ENCODE measurements around the gene RPL10. TPM values are rescaled to one million over a fixed set of nuclear protein-coding genes. Genes with fewer than 3 reads are reported as not detected.
"Not testable (repeated sequence)": the region's sequence is repeated elsewhere in the genome, so short reads cannot be mapped to it uniquely, and the experiment has no call there.

RPL10 gene
- total RNA-seq, 1 donor from 2014 or later = 2,969 TPM

GRCh38 chrX:154382483-154383069 is 15.6 kb upstream of the RPL10 start:
- no peaks in the 10 kb centered on the region for H3K27me3 Mint-ChIP-seq (ENCODE audit: low read depth)
- no peak for DNase-seq (ENCODE audit: low spot score in 2 of 2, unreplicated experiment in 2 of 2)
- H3K4me3 Mint-ChIP-seq = no peak overlapping the region
- peaks cover 2% of the 10 kb centered on the region for H3K36me3 Mint-ChIP-seq
- TF ChIP-seq CTCF (IDR thresholded peaks at IDR 0.05; ENCODE audit: unreplicated experiment) = no peak
- no peaks in the 10 kb centered on the region for H3K9me3 Mint-ChIP-seq
- H3K4me1 Mint-ChIP-seq = peaks cover 18% of the 10 kb centered on the region
- no peak overlapping the region for H3K27ac Mint-ChIP-seq

GRCh38 chrX:154383359-154384283 is 14.6 kb upstream of the RPL10 start:
- no peak for DNase-seq (ENCODE audit: low spot score in 2 of 2, unreplicated experiment in 2 of 2)
- peaks cover 16% of the 10 kb centered on the region for H3K4me1 Mint-ChIP-seq
- H3K27ac Mint-ChIP-seq = no peak overlapping the region
- no peaks in the 10 kb centered on the region for H3K9me3 Mint-ChIP-seq
- no peaks in the 10 kb centered on the region for H3K27me3 Mint-ChIP-seq (ENCODE audit: low read depth)
- peaks cover 2% of the 10 kb centered on the region for H3K36me3 Mint-ChIP-seq
- no peak for TF ChIP-seq CTCF (IDR thresholded peaks at IDR 0.05; ENCODE audit: unreplicated experiment)
- no peak overlapping the region for H3K4me3 Mint-ChIP-seq

- H3K27ac Mint-ChIP-seq = no peak overlapping the region
- H3K36me3 Mint-ChIP-seq = peaks cover 2% of the 10 kb centered on the region
- H3K27me3 Mint-ChIP-seq (ENCODE audit: low read depth) = no peaks in the 10 kb centered on the region
- H3K9me3 Mint-ChIP-seq = no peaks in the 10 kb centered on the region
- H3K4me3 Mint-ChIP-seq = no peak overlapping the region
- peaks cover 16% of the 10 kb centered on the region for H3K4me1 Mint-ChIP-seq
- TF ChIP-seq CTCF (IDR thresholded peaks at IDR 0.05; ENCODE audit: unreplicated experiment) = no peak
- no peak for DNase-seq (ENCODE audit: low spot score in 2 of 2, unreplicated experiment in 2 of 2)
Measured at GRCh38 chrX:154384284-154384892, 13.8 kb upstream of the RPL10 start.

- H3K4me1 Mint-ChIP-seq; H3K27ac Mint-ChIP-seq; DNase-seq (ENCODE audit: low spot score in 2 of 2, unreplicated experiment in 2 of 2); H3K4me3 Mint-ChIP-seq; H3K27me3 Mint-ChIP-seq (ENCODE audit: low read depth); H3K9me3 Mint-ChIP-seq; H3K36me3 Mint-ChIP-seq: not testable (repeated sequence)
Measured at GRCh38 chrX:154388094-154388493, 10.1 kb upstream of the RPL10 start.

GRCh38 chrX:154388649-154389048 is 9.5 kb upstream of the RPL10 start:
- not testable (repeated sequence) for H3K4me3 Mint-ChIP-seq; H3K36me3 Mint-ChIP-seq; H3K27me3 Mint-ChIP-seq (ENCODE audit: low read depth); H3K27ac Mint-ChIP-seq; H3K9me3 Mint-ChIP-seq; H3K4me1 Mint-ChIP-seq; DNase-seq (ENCODE audit: low spot score in 2 of 2, unreplicated experiment in 2 of 2)

GRCh38 chrX:154389812-154390747 is 8.1 kb upstream of the RPL10 start:
- H3K27ac Mint-ChIP-seq; H3K36me3 Mint-ChIP-seq; H3K4me3 Mint-ChIP-seq; H3K27me3 Mint-ChIP-seq (ENCODE audit: low read depth); DNase-seq (ENCODE audit: low spot score in 2 of 2, unreplicated experiment in 2 of 2); H3K9me3 Mint-ChIP-seq; H3K4me1 Mint-ChIP-seq: not testable (repeated sequence)

- DNase-seq (ENCODE audit: low spot score in 2 of 2, unreplicated experiment in 2 of 2); H3K27ac Mint-ChIP-seq; H3K27me3 Mint-ChIP-seq (ENCODE audit: low read depth); H3K9me3 Mint-ChIP-seq: not testable (repeated sequence)
- peak overlapping the region; percentile 96 for H3K4me3 Mint-ChIP-seq
- H3K4me1 Mint-ChIP-seq = peaks cover 11% of the 10 kb centered on the region
- peaks cover 13% of the 10 kb centered on the region for H3K36me3 Mint-ChIP-seq
Measured at GRCh38 chrX:154396363-154396762, 1.8 kb upstream of the RPL10 start.

Data from mesothelial cell of epicardium (in vitro differentiated cells).